ENCODE data around the gene CCDC78. TPM values are rescaled to one million over a fixed set of nuclear protein-coding genes. Genes with fewer than 3 reads are reported as not detected.

CCDC78 gene
- total and polyA plus RNA-seq, 2 of the 13 experiments (the other 11 are each of a cell fraction or from before 2014, with no cell fraction given) = 0.53 to 1.5 TPM

DNA sequence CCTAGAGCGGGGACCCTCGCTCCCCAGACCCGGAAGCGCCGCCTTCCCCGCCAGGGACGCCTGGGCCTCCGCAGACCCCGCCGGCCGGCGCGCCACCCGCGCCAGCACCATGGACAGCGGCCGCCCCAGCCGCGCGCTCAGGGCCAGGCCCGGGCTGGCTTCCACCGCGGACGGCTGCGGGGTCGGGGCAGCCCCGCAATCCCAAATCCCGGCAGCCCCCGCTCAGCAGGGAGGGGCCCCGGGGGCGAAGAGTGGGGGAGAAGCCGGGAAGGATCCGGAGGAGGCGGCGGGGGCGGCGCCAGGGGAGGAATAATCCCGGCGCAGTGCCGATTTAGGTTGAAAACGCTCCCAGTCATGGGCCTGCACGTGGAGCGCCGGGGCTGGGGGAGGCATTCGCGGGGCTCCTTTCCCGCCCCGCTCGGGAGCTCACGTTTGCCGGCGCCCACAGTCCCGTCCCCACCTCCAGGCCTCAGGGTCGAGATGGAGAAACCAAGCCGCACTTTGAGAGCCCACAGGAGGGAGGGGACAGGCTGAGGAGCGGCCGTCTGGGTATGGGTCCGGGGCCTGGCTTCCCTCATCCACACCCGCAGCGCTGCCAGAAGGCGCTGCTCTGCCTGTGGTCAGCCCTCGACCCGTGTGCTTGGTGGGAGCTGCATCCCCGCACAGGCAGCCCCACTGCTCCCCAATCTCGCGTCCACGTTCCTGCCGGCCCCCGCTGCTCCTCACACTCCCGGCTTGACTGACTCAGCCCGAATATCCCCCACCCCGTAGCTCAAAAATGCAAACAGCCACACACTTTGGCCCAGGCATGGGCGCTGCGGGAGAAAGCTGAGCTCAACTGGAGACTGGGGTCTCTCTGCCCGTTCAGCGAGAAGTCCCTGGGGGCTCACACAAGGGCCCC is 25.3 kb downstream of the CCDC78 start (continued):
- 0 out of 2 replicates have a peak, but pooled peaks have one; percentile 61 for TF ChIP-seq ZNF556 (CRISPR knock-in tag; IDR thresholded peaks at IDR 0.05; ENCODE audit: borderline replicate concordance)
- no peak for TF ChIP-seq ZNF362 (CRISPR knock-in tag; IDR thresholded peaks at IDR 0.05; ENCODE audit: borderline replicate concordance)
- TF ChIP-seq AHR (CRISPR knock-in tag; IDR thresholded peaks at IDR 0.05) = no peak
- TF ChIP-seq ATAD3A (CRISPR knock-in tag; IDR thresholded peaks at IDR 0.05) = no peak
- TF ChIP-seq ZSCAN21 (CRISPR knock-in tag; IDR thresholded peaks at IDR 0.05; ENCODE audit: borderline replicate concordance) = peak; percentile 80
- TF ChIP-seq ZNF546 (CRISPR knock-in tag; conservative IDR thresholded peaks at IDR 0.05) = 0 out of 2 replicates have a peak, but pooled peaks have one; percentile 38
- TF ChIP-seq ELF4 (CRISPR knock-in tag; IDR thresholded peaks at IDR 0.05; ENCODE audit: borderline replicate concordance) = no peak
- no peak for TF ChIP-seq CSRNP1 (CRISPR knock-in tag; IDR thresholded peaks at IDR 0.05)
- no peak for TF ChIP-seq SMC3 (IDR thresholded peaks at IDR 0.05; ENCODE audit: low read length)
- no peak for TF ChIP-seq MAF1 (CRISPR knock-in tag; IDR thresholded peaks at IDR 0.05; ENCODE audit: borderline replicate concordance)
- TF ChIP-seq ZNF383 (CRISPR knock-in tag; IDR thresholded peaks at IDR 0.05; ENCODE audit: borderline replicate concordance) = no peak
- TF ChIP-seq, protein P1, sequence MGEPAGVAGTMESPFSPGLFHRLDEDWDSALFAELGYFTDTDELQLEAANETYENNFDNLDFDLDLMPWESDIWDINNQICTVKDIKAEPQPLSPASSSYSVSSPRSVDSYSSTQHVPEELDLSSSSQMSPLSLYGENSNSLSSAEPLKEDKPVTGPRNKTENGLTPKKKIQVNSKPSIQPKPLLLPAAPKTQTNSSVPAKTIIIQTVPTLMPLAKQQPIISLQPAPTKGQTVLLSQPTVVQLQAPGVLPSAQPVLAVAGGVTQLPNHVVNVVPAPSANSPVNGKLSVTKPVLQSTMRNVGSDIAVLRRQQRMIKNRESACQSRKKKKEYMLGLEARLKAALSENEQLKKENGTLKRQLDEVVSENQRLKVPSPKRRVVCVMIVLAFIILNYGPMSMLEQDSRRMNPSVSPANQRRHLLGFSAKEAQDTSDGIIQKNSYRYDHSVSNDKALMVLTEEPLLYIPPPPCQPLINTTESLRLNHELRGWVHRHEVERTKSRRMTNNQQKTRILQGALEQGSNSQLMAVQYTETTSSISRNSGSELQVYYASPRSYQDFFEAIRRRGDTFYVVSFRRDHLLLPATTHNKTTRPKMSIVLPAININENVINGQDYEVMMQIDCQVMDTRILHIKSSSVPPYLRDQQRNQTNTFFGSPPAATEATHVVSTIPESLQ (CRISPR knock-in tag; conservative IDR thresholded peaks at IDR 0.05) = no peak
- no peak for TF ChIP-seq NCOA2 (CRISPR knock-in tag; IDR thresholded peaks at IDR 0.05)
- no peak for TF ChIP-seq BCLAF1 (IDR thresholded peaks at IDR 0.05)
- TF ChIP-seq ZMYM3 (CRISPR knock-in tag; IDR thresholded peaks at IDR 0.05) = no peak
- TF ChIP-seq SMARCE1 (IDR thresholded peaks at IDR 0.05; ENCODE audit: borderline replicate concordance) = no peak
- TF ChIP-seq HNF1B (CRISPR knock-in tag; IDR thresholded peaks at IDR 0.05) = no peak
- no peak for TF ChIP-seq ZNF746 (CRISPR knock-in tag; IDR thresholded peaks at IDR 0.05)
- TF ChIP-seq MAFG (CRISPR knock-in tag; IDR thresholded peaks at IDR 0.05) = no peak
